Activated CD8-positive, alpha-beta memory T cell treated with anti-CD3 and anti-CD28 coated beads for 4 hours (primary cell): ENCODE data around the gene NSD1.
"Not testable (repeated sequence)": the region's sequence is repeated elsewhere in the genome, so short reads cannot be mapped to it uniquely, and the experiment has no call there.

Experiments
- DNase-seq, 2 donors: peaks; one replicate each; pipeline ENCODE4 v3.0.0-alpha.2; 2020; ENCODE audit warnings: low read depth in 2 of 2

The NSD1 gene

GRCh38 chr5:177126771-177127170, 6.8 kb upstream of the NSD1 start:
- DNase-seq: no peak

GRCh38 chr5:177128551-177128981, 5.0 kb upstream of the NSD1 start:
- DNase-seq: no peak

- DNase-seq: no peak
These were observed 3.2 kb upstream of the NSD1 start for GRCh38 chr5:177130211-177131018.

- no peak for DNase-seq
These were observed 2.6 kb upstream of the NSD1 start for GRCh38 chr5:177131019-177131320.

- no peak for DNase-seq
These were observed 2.0 kb upstream of the NSD1 start for GRCh38 chr5:177131352-177132135.

GRCh38 chr5:177132136-177133095, 1.2 kb upstream of the NSD1 start:
- no peak for DNase-seq

GRCh38 chr5:177133853-177134696, 502 bp downstream of the NSD1 start:
- DNase-seq: no peak

- DNase-seq: no peak
These were observed 1.2 kb downstream of the NSD1 start for GRCh38 chr5:177134697-177135225.

GRCh38 chr5:177140312-177140711, 6.7 kb downstream of the NSD1 start:
- DNase-seq: no peak

- DNase-seq: no peak
These were observed 7.9 kb downstream of the NSD1 start for GRCh38 chr5:177141496-177141895.

- DNase-seq: no peak
These were observed 8.6 kb downstream of the NSD1 start for GRCh38 chr5:177142098-177142611.

GRCh38 chr5:177142778-177143177, 9.2 kb downstream of the NSD1 start:
- DNase-seq: no peak

- no peak for DNase-seq
These were observed 13.5 kb downstream of the NSD1 start for GRCh38 chr5:177146891-177147638.

- not testable (repeated sequence) for DNase-seq
These were observed 16.5 kb downstream of the NSD1 start for GRCh38 chr5:177150061-177150460.

- no peak for DNase-seq
These were observed 20.6 kb downstream of the NSD1 start for GRCh38 chr5:177154003-177154643.

- no peak for DNase-seq
These were observed 28.8 kb downstream of the NSD1 start for GRCh38 chr5:177162379-177162778.

GRCh38 chr5:177163500-177163899, 29.9 kb downstream of the NSD1 start:
- no peak for DNase-seq

- DNase-seq: no peak
These were observed 35.7 kb downstream of the NSD1 start for GRCh38 chr5:177169271-177169670.

GRCh38 chr5:177171961-177172360, 38.4 kb downstream of the NSD1 start:
- DNase-seq: no peak
